Naive B cell (primary cell): ENCODE data around the gene SBF2. TPM values are rescaled to one million over a fixed set of nuclear protein-coding genes. Genes with fewer than 3 reads are reported as not detected.
A peak's percentile ranks its signal among the peaks of the same experiment; 100 is the strongest.

Source experiments
- ATAC-seq, 2 donors: fragments of 150-1000 bp; cut with Tn5 transposase; 2 replicates each; pipeline ENCODE4 v1.10.0; 2021; ENCODE audit warnings: low read depth in 2 of 2, mild to moderate bottlenecking in 2 of 2, moderate library complexity in 2 of 2
- DNase-seq: peaks from one replicate; pipeline ENCODE4 v3.0.0; 2022
- H3K27ac Mint-ChIP-seq, 6 donors: one replicate each; pipeline ENCODE4 v1.8.0; 2020 to 2022; ENCODE audit warnings: mild to moderate bottlenecking in 6 of 6, mixed read lengths in 6 of 6, moderate library complexity in 5 of 6, inconsistent platforms in 2 of 6
- H3K27me3 Mint-ChIP-seq, 3 donors: one replicate each; pipeline ENCODE4 v1.8.0; 2021 to 2022; ENCODE audit warnings: mixed read lengths in 3 of 3, mild to moderate bottlenecking in 1 of 3
- H3K36me3 Mint-ChIP-seq, 2 donors: one replicate each; pipeline ENCODE4 v1.8.0; 2020 to 2022; ENCODE audit warnings: mixed read lengths in 2 of 2, inconsistent platforms in 1 of 2, mild to moderate bottlenecking in 1 of 2
- H3K4me1 Mint-ChIP-seq, 3 donors: one replicate each; pipeline ENCODE4 v1.8.0; 2020 to 2022; ENCODE audit warnings: mixed read lengths in 3 of 3, inconsistent platforms in 1 of 3, mild to moderate bottlenecking in 1 of 3, moderate library complexity in 1 of 3
- H3K4me3 Mint-ChIP-seq, 8 donors: one replicate each; pipeline ENCODE4 v1.8.0; 2020 to 2022; ENCODE audit warnings: mild to moderate bottlenecking in 8 of 8, mixed read lengths in 8 of 8, moderate library complexity in 8 of 8, inconsistent platforms in 2 of 8
- H3K9me3 Mint-ChIP-seq, 7 donors: one replicate each; pipeline ENCODE4 v1.8.0; 2020 to 2022; ENCODE audit warnings: mixed read lengths in 7 of 7, mild to moderate bottlenecking in 5 of 7, inconsistent platforms in 2 of 7, moderate library complexity in 1 of 7
- polyA plus RNA-seq, 6 donors: library from polyadenylated mRNA; unstranded; fragments of 300-500 nt; fragmentation: Illumina TruSeq; gene quantifications; one replicate each; pipeline ENCODE4 v1.2.3, GENCODE V29; 2021; ENCODE audit warnings: low read depth in 6 of 6

SBF2 gene
- polyA plus RNA-seq, 6 donors from 2014 or later = 2.4 to 8.5 (median 3.1) TPM

- Mint-ChIP-seq H3K4me1 (peaks cover 64 to 77% (median 76%) of the 10 kb centered on the region in 3 donors), H3K36me3 (peaks cover 49 to 51% of the 10 kb centered on the region in 2 donors), H3K27ac (peak overlapping the region; percentile 91 to 96 (median 92)), H3K9me3 (peaks cover 0 to 10% (median 4%) of the 10 kb centered on the region in 7 donors), H3K27me3 (no peaks in the 10 kb centered on the region), H3K4me3 (peak overlapping the region in 6 of 8 donors; percentile 10 to 73 (median 60))
- DNase-seq (no peak), ATAC-seq (no peak)
Observed at GRCh38 chr11:9736365-9736764, 557.7 kb downstream of the SBF2 start.

- peak overlapping the region in 4 of 8 donors; percentile 28 to 63 (median 52) for H3K4me3 Mint-ChIP-seq
- H3K9me3 Mint-ChIP-seq = peaks cover 0 to 10% (median 4%) of the 10 kb centered on the region in 7 donors
- ATAC-seq = no peak
- peaks cover 68 to 81% (median 79%) of the 10 kb centered on the region in 3 donors for H3K4me1 Mint-ChIP-seq
- peaks cover 49 to 51% of the 10 kb centered on the region in 2 donors for H3K36me3 Mint-ChIP-seq
- peak overlapping the region; percentile 91 to 96 (median 92) for H3K27ac Mint-ChIP-seq
- DNase-seq = no peak
- H3K27me3 Mint-ChIP-seq = no peaks in the 10 kb centered on the region
Observed at GRCh38 chr11:9735919-9736318, 558.1 kb downstream of the SBF2 start.

GRCh38 chr11:9735236-9735635 is 558.8 kb downstream of the SBF2 start:
- H3K36me3 Mint-ChIP-seq = peaks cover 48 to 51% of the 10 kb centered on the region in 2 donors
- DNase-seq = no peak
- peak overlapping the region; percentile 76 to 93 (median 91) for H3K27ac Mint-ChIP-seq
- no peaks in the 10 kb centered on the region for H3K27me3 Mint-ChIP-seq
- H3K4me1 Mint-ChIP-seq = peaks cover 70 to 83% (median 78%) of the 10 kb centered on the region in 3 donors
- no peak for ATAC-seq
- H3K9me3 Mint-ChIP-seq = peaks cover 0 to 10% (median 4%) of the 10 kb centered on the region in 7 donors
- H3K4me3 Mint-ChIP-seq = peak overlapping the region in 5 of 8 donors; percentile 16 to 60 (median 28)

GRCh38 chr11:9733212-9733611 is 560.8 kb downstream of the SBF2 start:
- Mint-ChIP-seq H3K4me1 (peaks cover 63 to 78% (median 73%) of the 10 kb centered on the region in 3 donors), H3K9me3 (peaks cover 0 to 10% (median 4%) of the 10 kb centered on the region in 7 donors), H3K4me3 (peak overlapping the region in 2 of 8 donors; percentile 16 to 40), H3K27ac (peak overlapping the region in 5 of 6 donors; percentile 80 to 93 (median 84)), H3K27me3 (no peaks in the 10 kb centered on the region), H3K36me3 (peaks cover 40 to 49% of the 10 kb centered on the region in 2 donors)
- ATAC-seq (no peak), DNase-seq (no peak)

- peaks cover 47 to 55% of the 10 kb centered on the region in 2 donors for H3K36me3 Mint-ChIP-seq
- peaks cover 65 to 78% (median 72%) of the 10 kb centered on the region in 3 donors for H3K4me1 Mint-ChIP-seq
- peak overlapping the region in 3 of 8 donors; percentile 22 to 61 (median 26) for H3K4me3 Mint-ChIP-seq
- ATAC-seq (peak in 1 of 2 donors; percentile 20), DNase-seq (no peak)
- no peaks in the 10 kb centered on the region for H3K27me3 Mint-ChIP-seq
- H3K27ac Mint-ChIP-seq = peak overlapping the region in 5 of 6 donors; percentile 28 to 93 (median 83)
- peaks cover 0 to 10% (median 4%) of the 10 kb centered on the region in 7 donors for H3K9me3 Mint-ChIP-seq
Observed at GRCh38 chr11:9732453-9732852, 561.6 kb downstream of the SBF2 start.

- no peaks in the 10 kb centered on the region for H3K27me3 Mint-ChIP-seq
- peaks cover 64 to 78% (median 67%) of the 10 kb centered on the region in 3 donors for H3K4me1 Mint-ChIP-seq
- no peak for ATAC-seq
- no peak for DNase-seq
- H3K4me3 Mint-ChIP-seq = peak overlapping the region in 5 of 8 donors; percentile 13 to 72 (median 43)
- peaks cover 0 to 9% (median 4%) of the 10 kb centered on the region in 7 donors for H3K9me3 Mint-ChIP-seq
- H3K27ac Mint-ChIP-seq = peak overlapping the region in 5 of 6 donors; percentile 43 to 99 (median 75)
- H3K36me3 Mint-ChIP-seq = peaks cover 39 to 54% of the 10 kb centered on the region in 2 donors
Observed at GRCh38 chr11:9731256-9731655, 562.8 kb downstream of the SBF2 start.

Other genes with a start within 250 kb of the SBF2 start
- 1 to 10 TPM in 1 of 6 donors, under 1 TPM in 1, not detected in 4; 0.19 to 1.9 TPM for gene ADM, start 10.9 kb upstream of the SBF2 start, polyA plus RNA-seq
- gene AMPD3, start 161.0 kb upstream of the SBF2 start, polyA plus RNA-seq = 10 to 100 TPM; 20.2 to 35.5 (median 27.3) TPM
- 100 to 1,000 TPM; 101 to 187 (median 132) TPM for gene RNF141, start 247.0 kb upstream of the SBF2 start, polyA plus RNA-seq